ENCODE measurements around the gene MBNL2.

MBNL2 gene

DNA sequence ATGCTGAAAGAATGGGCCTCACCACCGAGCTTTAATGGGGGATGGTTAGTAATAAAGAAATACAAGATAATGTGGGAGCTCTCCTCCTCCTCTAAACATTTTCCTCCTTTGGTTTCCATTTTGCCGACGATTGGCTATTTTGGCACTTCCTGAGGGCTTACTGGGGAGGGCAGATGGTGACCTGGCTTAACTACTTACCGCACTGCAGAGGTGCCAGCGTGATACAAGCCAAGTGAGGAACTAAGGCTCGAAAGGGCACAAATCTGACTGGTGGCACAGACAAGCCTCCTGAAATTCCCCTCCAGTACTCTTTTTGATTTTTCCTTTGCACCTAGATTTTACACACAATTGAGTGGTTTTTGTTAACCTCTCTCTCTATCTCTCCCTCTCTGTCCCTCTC lies 158.6 kb downstream of the MBNL2 start:
- Histone ChIP-seq H3K79me2 (ENCODE audit: low read length) (no peaks in the 10 kb centered on the region), H3K9me2 (replicated peaks; ENCODE audit: insufficient read depth, low read length) (no peaks in the 10 kb centered on the region), H3F3A (ENCODE audit: insufficient read depth, low read length) (no peaks in the 10 kb centered on the region), H3K4me1 (ENCODE audit: low read length) (no peaks in the 10 kb centered on the region), H3K4me2 (ENCODE audit: low read depth, low read length) (no peak overlapping the region), H3K36me3 (replicated peaks; ENCODE audit: insufficient read depth, low read length) (no peaks in the 10 kb centered on the region), H2AFZ (ENCODE audit: low read length) (no peak overlapping the region), H3K9ac (ENCODE audit: low read length) (no peak overlapping the region), H3K27me3 (replicated peaks; ENCODE audit: insufficient read depth, low read length) (no peaks in the 10 kb centered on the region), H4K20me1 (ENCODE audit: insufficient read depth, low read length) (no peaks in the 10 kb centered on the region), H3K9me3 (replicated peaks; ENCODE audit: insufficient read depth, low read length) (no peaks in the 10 kb centered on the region), H3K27ac (ENCODE audit: low read length) (no peak overlapping the region), H3K4me3 (ENCODE audit: low read length) (no peak overlapping the region)
- TF ChIP-seq EZH2phosphoT487 (IDR thresholded peaks at IDR 0.05; ENCODE audit: low read length) (no peak), EZH2 (optimal IDR thresholded peaks at IDR 0.05; ENCODE audit: low read depth, low read length) (no peak)
- TF ChIP-seq, protein P1, sequence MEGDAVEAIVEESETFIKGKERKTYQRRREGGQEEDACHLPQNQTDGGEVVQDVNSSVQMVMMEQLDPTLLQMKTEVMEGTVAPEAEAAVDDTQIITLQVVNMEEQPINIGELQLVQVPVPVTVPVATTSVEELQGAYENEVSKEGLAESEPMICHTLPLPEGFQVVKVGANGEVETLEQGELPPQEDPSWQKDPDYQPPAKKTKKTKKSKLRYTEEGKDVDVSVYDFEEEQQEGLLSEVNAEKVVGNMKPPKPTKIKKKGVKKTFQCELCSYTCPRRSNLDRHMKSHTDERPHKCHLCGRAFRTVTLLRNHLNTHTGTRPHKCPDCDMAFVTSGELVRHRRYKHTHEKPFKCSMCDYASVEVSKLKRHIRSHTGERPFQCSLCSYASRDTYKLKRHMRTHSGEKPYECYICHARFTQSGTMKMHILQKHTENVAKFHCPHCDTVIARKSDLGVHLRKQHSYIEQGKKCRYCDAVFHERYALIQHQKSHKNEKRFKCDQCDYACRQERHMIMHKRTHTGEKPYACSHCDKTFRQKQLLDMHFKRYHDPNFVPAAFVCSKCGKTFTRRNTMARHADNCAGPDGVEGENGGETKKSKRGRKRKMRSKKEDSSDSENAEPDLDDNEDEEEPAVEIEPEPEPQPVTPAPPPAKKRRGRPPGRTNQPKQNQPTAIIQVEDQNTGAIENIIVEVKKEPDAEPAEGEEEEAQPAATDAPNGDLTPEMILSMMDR (IDR thresholded peaks at IDR 0.05; ENCODE audit: low read length): no peak
- no peak for DNase-seq

DNA sequence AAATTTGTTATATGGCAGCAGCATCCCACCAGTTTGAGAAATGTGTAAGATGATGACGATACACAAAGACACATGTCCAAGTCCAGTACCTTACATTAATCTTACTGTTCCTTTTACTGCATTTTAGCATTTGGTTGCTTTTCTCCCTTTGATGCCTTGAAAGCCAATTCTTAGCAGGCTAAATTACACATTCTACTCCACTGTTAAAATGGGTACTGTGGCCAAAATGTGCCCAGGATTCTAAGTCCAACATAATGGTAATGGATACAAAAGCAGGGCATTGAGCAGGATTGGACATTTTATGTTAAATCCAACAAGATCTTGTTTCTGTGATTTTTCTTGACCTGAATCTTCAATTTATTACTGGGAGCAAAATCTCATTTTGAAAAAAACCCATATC lies 159.1 kb downstream of the MBNL2 start:
- H2AFZ ChIP-seq (ENCODE audit: low read length): no peak overlapping the region
- H3K4me2 ChIP-seq (ENCODE audit: low read depth, low read length): no peak overlapping the region
- H3K79me2 ChIP-seq (ENCODE audit: low read length): no peaks in the 10 kb centered on the region
- no peaks in the 10 kb centered on the region for H3K9me3 ChIP-seq (replicated peaks; ENCODE audit: insufficient read depth, low read length)
- no peaks in the 10 kb centered on the region for H4K20me1 ChIP-seq (ENCODE audit: insufficient read depth, low read length)
- no peak for DNase-seq
- no peaks in the 10 kb centered on the region for H3K9me2 ChIP-seq (replicated peaks; ENCODE audit: insufficient read depth, low read length)
- TF ChIP-seq EZH2 (optimal IDR thresholded peaks at IDR 0.05; ENCODE audit: low read depth, low read length) (no peak), EZH2phosphoT487 (IDR thresholded peaks at IDR 0.05; ENCODE audit: low read length) (no peak)
- TF ChIP-seq, protein P1 (IDR thresholded peaks at IDR 0.05; ENCODE audit: low read length): no peak
- H3K27me3 ChIP-seq (replicated peaks; ENCODE audit: insufficient read depth, low read length): no peaks in the 10 kb centered on the region
- H3K4me3 ChIP-seq (ENCODE audit: low read length): no peak overlapping the region
- no peaks in the 10 kb centered on the region for H3K4me1 ChIP-seq (ENCODE audit: low read length)
- no peaks in the 10 kb centered on the region for H3K36me3 ChIP-seq (replicated peaks; ENCODE audit: insufficient read depth, low read length)
- no peak overlapping the region for H3K27ac ChIP-seq (ENCODE audit: low read length)
- no peaks in the 10 kb centered on the region for H3F3A ChIP-seq (ENCODE audit: insufficient read depth, low read length)
- no peak overlapping the region for H3K9ac ChIP-seq (ENCODE audit: low read length)

DNA sequence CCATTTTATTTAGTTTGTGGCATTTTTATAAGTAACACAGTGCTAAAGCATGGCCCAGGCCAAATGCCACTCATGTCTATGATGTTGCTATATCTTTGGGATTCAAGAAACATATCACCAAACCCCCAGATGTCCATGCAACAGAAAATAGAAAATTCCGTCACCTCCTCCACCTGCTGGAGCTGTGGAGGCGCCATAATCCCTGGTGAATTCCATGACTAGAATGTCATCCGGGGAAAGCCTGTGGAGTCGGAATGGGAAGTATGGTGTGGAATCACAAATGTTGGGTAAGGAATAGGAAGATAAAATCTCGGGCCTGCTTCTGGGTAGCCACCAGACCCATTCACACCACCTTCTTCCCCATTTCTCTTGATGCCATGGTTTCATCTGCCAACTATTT lies 160.1 kb downstream of the MBNL2 start:
- no peaks in the 10 kb centered on the region for H3K27me3 ChIP-seq (replicated peaks; ENCODE audit: insufficient read depth, low read length)
- H3K27ac ChIP-seq (ENCODE audit: low read length): no peak overlapping the region
- DNase-seq: no peak
- H3F3A ChIP-seq (ENCODE audit: insufficient read depth, low read length): no peaks in the 10 kb centered on the region
- H3K4me2 ChIP-seq (ENCODE audit: low read depth, low read length): no peak overlapping the region
- no peaks in the 10 kb centered on the region for H3K9me2 ChIP-seq (replicated peaks; ENCODE audit: insufficient read depth, low read length)
- no peak overlapping the region for H3K4me3 ChIP-seq (ENCODE audit: low read length)
- no peak for TF ChIP-seq EZH2 (optimal IDR thresholded peaks at IDR 0.05; ENCODE audit: low read depth, low read length)
- TF ChIP-seq, protein P1 (IDR thresholded peaks at IDR 0.05; ENCODE audit: low read length): no peak
- TF ChIP-seq EZH2phosphoT487 (IDR thresholded peaks at IDR 0.05; ENCODE audit: low read length): no peak
- no peaks in the 10 kb centered on the region for H3K79me2 ChIP-seq (ENCODE audit: low read length)
- no peaks in the 10 kb centered on the region for H3K36me3 ChIP-seq (replicated peaks; ENCODE audit: insufficient read depth, low read length)
- H3K4me1 ChIP-seq (ENCODE audit: low read length): no peaks in the 10 kb centered on the region
- no peak overlapping the region for H2AFZ ChIP-seq (ENCODE audit: low read length)
- no peaks in the 10 kb centered on the region for H3K9me3 ChIP-seq (replicated peaks; ENCODE audit: insufficient read depth, low read length)
- no peak overlapping the region for H3K9ac ChIP-seq (ENCODE audit: low read length)
- H4K20me1 ChIP-seq (ENCODE audit: insufficient read depth, low read length): no peaks in the 10 kb centered on the region

Measured in MM.1S (cell line).